Parathyroid adenoma (tissue), 2 donors: ENCODE data around the gene DIP2A.

Experiments used
- H2AFZ ChIP-seq: fragments of 300-600 bp; sonication (generic); one replicate; pipeline ENCODE4 v1.7.0; 2017; ENCODE audit warnings: antibody characterized with exemption, mild to moderate bottlenecking
- H3K27ac ChIP-seq: fragments of 300-600 bp; sonication (generic); one replicate; pipeline ENCODE4 v1.7.0; 2017
- H3K27me3 ChIP-seq: fragments of 300-600 bp; sonication (generic); one replicate; pipeline ENCODE4 v1.7.0; 2017; ENCODE audit warnings: low read length; ENCODE audit not compliant: control insufficient read depth, insufficient read depth
- H3K36me3 ChIP-seq: fragments of 300-600 bp; sonication (generic); one replicate; pipeline ENCODE4 v1.7.0; 2017; ENCODE audit warnings: low read length; ENCODE audit not compliant: control insufficient read depth, insufficient read depth
- H3K4me1 ChIP-seq: fragments of 300-600 bp; sonication (generic); one replicate; pipeline ENCODE4 v1.7.0; 2017; ENCODE audit warnings: control low read depth
- H3K4me2 ChIP-seq: fragments of 300-600 bp; sonication (generic); one replicate; pipeline ENCODE4 v1.7.0; 2017; ENCODE audit warnings: low read length
- H3K4me3 ChIP-seq: fragments of 300-600 bp; sonication (generic); one replicate; pipeline ENCODE4 v1.7.0; 2017; ENCODE audit warnings: low read depth, low read length
- H3K79me2 ChIP-seq: fragments of 300-600 bp; sonication (generic); one replicate; pipeline ENCODE4 v1.7.0; 2017; ENCODE audit warnings: control low read depth
- H3K9ac ChIP-seq: fragments of 300-600 bp; sonication (generic); one replicate; pipeline ENCODE4 v1.7.0; 2017; ENCODE audit warnings: mild to moderate bottlenecking
- H3K9me3 ChIP-seq: fragments of 300-600 bp; sonication (generic); one replicate; pipeline ENCODE4 v1.7.0; 2017; ENCODE audit warnings: low read length; ENCODE audit not compliant: control insufficient read depth
- TF ChIP-seq, protein P1 (sequence below): fragments of 300-600 bp; sonication (generic); IDR thresholded peaks from one replicate; pipeline ENCODE4 v1.7.0; 2017; ENCODE audit warnings: antibody characterized with exemption, mild to moderate bottlenecking
- donor health status: primary hyperparathyroidism.

Gene DIP2A

GRCh38 chr21:46597896-46598343, 139.2 kb downstream of the DIP2A start:
- Histone ChIP-seq H3K27ac (no peak overlapping the region), H3K79me2 (no peaks in the 10 kb centered on the region), H3K36me3 (no peaks in the 10 kb centered on the region), H3K4me3 (no peak overlapping the region), H2AFZ (no peak overlapping the region), H3K9ac (no peak overlapping the region), H3K4me1 (no peaks in the 10 kb centered on the region), H3K9me3 (no peaks in the 10 kb centered on the region), H3K4me2 (no peak overlapping the region), H3K27me3 (no peaks in the 10 kb centered on the region)
- TF ChIP-seq, protein P1, sequence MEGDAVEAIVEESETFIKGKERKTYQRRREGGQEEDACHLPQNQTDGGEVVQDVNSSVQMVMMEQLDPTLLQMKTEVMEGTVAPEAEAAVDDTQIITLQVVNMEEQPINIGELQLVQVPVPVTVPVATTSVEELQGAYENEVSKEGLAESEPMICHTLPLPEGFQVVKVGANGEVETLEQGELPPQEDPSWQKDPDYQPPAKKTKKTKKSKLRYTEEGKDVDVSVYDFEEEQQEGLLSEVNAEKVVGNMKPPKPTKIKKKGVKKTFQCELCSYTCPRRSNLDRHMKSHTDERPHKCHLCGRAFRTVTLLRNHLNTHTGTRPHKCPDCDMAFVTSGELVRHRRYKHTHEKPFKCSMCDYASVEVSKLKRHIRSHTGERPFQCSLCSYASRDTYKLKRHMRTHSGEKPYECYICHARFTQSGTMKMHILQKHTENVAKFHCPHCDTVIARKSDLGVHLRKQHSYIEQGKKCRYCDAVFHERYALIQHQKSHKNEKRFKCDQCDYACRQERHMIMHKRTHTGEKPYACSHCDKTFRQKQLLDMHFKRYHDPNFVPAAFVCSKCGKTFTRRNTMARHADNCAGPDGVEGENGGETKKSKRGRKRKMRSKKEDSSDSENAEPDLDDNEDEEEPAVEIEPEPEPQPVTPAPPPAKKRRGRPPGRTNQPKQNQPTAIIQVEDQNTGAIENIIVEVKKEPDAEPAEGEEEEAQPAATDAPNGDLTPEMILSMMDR = no peak

- Histone ChIP-seq H3K27ac (no peak overlapping the region), H3K9ac (no peak overlapping the region), H3K9me3 (no peaks in the 10 kb centered on the region), H2AFZ (no peak overlapping the region), H3K4me3 (no peak overlapping the region), H3K36me3 (no peaks in the 10 kb centered on the region), H3K27me3 (no peaks in the 10 kb centered on the region), H3K4me2 (no peak overlapping the region), H3K79me2 (no peaks in the 10 kb centered on the region), H3K4me1 (no peaks in the 10 kb centered on the region)
- TF ChIP-seq, protein P1 = no peak
Observed at GRCh38 chr21:46598581-46599572, 140.2 kb downstream of the DIP2A start.

GRCh38 chr21:46600305-46600704, 141.6 kb downstream of the DIP2A start:
- no peak overlapping the region for H3K9ac ChIP-seq
- no peaks in the 10 kb centered on the region for H3K27me3 ChIP-seq
- H3K79me2 ChIP-seq = no peaks in the 10 kb centered on the region
- no peak overlapping the region for H3K4me3 ChIP-seq
- no peaks in the 10 kb centered on the region for H3K4me1 ChIP-seq
- H3K36me3 ChIP-seq = no peaks in the 10 kb centered on the region
- no peak overlapping the region for H3K4me2 ChIP-seq
- TF ChIP-seq, protein P1 = no peak
- no peak overlapping the region for H3K27ac ChIP-seq
- H3K9me3 ChIP-seq = no peaks in the 10 kb centered on the region
- H2AFZ ChIP-seq = no peak overlapping the region

- no peaks in the 10 kb centered on the region for H3K4me1 ChIP-seq
- no peaks in the 10 kb centered on the region for H3K27me3 ChIP-seq
- H3K36me3 ChIP-seq = no peaks in the 10 kb centered on the region
- H3K4me2 ChIP-seq = no peak overlapping the region
- TF ChIP-seq, protein P1 = no peak
- no peak overlapping the region for H3K4me3 ChIP-seq
- no peak overlapping the region for H3K9ac ChIP-seq
- no peaks in the 10 kb centered on the region for H3K9me3 ChIP-seq
- no peaks in the 10 kb centered on the region for H3K79me2 ChIP-seq
- no peak overlapping the region for H2AFZ ChIP-seq
- no peak overlapping the region for H3K27ac ChIP-seq
Observed at GRCh38 chr21:46600978-46601377, 142.3 kb downstream of the DIP2A start.
